Measurements from ENCODE around the gene CEP57. TPM values are rescaled to one million over a fixed set of nuclear protein-coding genes. Genes with fewer than 3 reads are reported as not detected.
A peak's percentile ranks its signal among the peaks of the same experiment; 100 is the strongest.

Gene CEP57
- total and polyA plus RNA-seq, 2 of the 13 experiments (the other 11 are each of a cell fraction or from before 2014, with no cell fraction given), result 34.3 to 59.4 TPM

GRCh38 chr11:95789506-95790122 is 684 bp upstream of the CEP57 start, which contains the start of gene FAM76B (continued):
- peak; percentile 37; the same call in 1 of the 2 replicates for TF ChIP-seq HNF4G (IDR thresholded peaks at IDR 0.05; ENCODE audit: borderline replicate concordance, low read depth, low read length)
- peak; percentile 54; the same call in 1 of the 2 replicates for TF ChIP-seq HNF4G (CRISPR knock-in tag; IDR thresholded peaks at IDR 0.05; ENCODE audit: borderline replicate concordance, low read depth)
- peak; percentile 69 for TF ChIP-seq FOXA3 (CRISPR knock-in tag; IDR thresholded peaks at IDR 0.05)
- TF ChIP-seq CERS6 (CRISPR knock-in tag; IDR thresholded peaks at IDR 0.05), result no peak
- TF ChIP-seq ZNF781 (CRISPR knock-in tag; IDR thresholded peaks at IDR 0.05; ENCODE audit: borderline replicate concordance, not compliant biosample characterization), result peak; percentile 58
- TF ChIP-seq ZNF589 (CRISPR knock-in tag; conservative IDR thresholded peaks at IDR 0.05), result peak; percentile 63; the same call in 1 of the 2 replicates
- peak; percentile 60 for TF ChIP-seq SKI (IDR thresholded peaks at IDR 0.05; ENCODE audit: partially characterized antibody)
- peak; percentile 71; the same call in 1 of the 2 replicates for TF ChIP-seq POLR2AphosphoS2 (IDR thresholded peaks at IDR 0.05; ENCODE audit: low read depth, low read length)
- 0 out of 2 replicates have a peak, but pooled peaks have one; percentile 66 for TF ChIP-seq ZNF543 (CRISPR knock-in tag; IDR thresholded peaks at IDR 0.05)
- no peak for TF ChIP-seq SUZ12 (IDR thresholded peaks at IDR 0.05; ENCODE audit: low read depth, low read length)
- no peak for TF ChIP-seq PRDM15 (CRISPR knock-in tag; IDR thresholded peaks at IDR 0.05)
- TF ChIP-seq SP1 (IDR thresholded peaks at IDR 0.05), result no peak
- peak; percentile 94 for TF ChIP-seq SP1 (CRISPR knock-in tag; IDR thresholded peaks at IDR 0.05)
- no peak for TF ChIP-seq GTF2F1 (IDR thresholded peaks at IDR 0.05; ENCODE audit: low read length)
- TF ChIP-seq, protein P1, sequence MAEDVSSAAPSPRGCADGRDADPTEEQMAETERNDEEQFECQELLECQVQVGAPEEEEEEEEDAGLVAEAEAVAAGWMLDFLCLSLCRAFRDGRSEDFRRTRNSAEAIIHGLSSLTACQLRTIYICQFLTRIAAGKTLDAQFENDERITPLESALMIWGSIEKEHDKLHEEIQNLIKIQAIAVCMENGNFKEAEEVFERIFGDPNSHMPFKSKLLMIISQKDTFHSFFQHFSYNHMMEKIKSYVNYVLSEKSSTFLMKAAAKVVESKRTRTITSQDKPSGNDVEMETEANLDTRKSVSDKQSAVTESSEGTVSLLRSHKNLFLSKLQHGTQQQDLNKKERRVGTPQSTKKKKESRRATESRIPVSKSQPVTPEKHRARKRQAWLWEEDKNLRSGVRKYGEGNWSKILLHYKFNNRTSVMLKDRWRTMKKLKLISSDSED (CRISPR knock-in tag; IDR thresholded peaks at IDR 0.05), result no peak
- TF ChIP-seq ZFP62 (CRISPR knock-in tag; IDR thresholded peaks at IDR 0.05), result no peak
- peak; percentile 84 for TF ChIP-seq ZNF329 (CRISPR knock-in tag; IDR thresholded peaks at IDR 0.05; ENCODE audit: low read depth)
- TF ChIP-seq NFRKB (IDR thresholded peaks at IDR 0.05), result no peak
- TF ChIP-seq RNF2 (conservative IDR thresholded peaks at IDR 0.05; ENCODE audit: low read depth), result peak; percentile 63; the same call in 1 of the 2 replicates
- peak; percentile 81 for TF ChIP-seq ZNF768 (CRISPR knock-in tag; IDR thresholded peaks at IDR 0.05)
- peak; percentile 94 for TF ChIP-seq BORCS8-MEF2B (CRISPR knock-in tag; IDR thresholded peaks at IDR 0.05)
- TF ChIP-seq ZSCAN25 (CRISPR knock-in tag; IDR thresholded peaks at IDR 0.05), result peak; percentile 73; the same call in 1 of the 2 replicates
- TF ChIP-seq ZNF121 (CRISPR knock-in tag; IDR thresholded peaks at IDR 0.05), result no peak; the same call in 1 of the 2 replicates
- TF ChIP-seq, protein P2, sequence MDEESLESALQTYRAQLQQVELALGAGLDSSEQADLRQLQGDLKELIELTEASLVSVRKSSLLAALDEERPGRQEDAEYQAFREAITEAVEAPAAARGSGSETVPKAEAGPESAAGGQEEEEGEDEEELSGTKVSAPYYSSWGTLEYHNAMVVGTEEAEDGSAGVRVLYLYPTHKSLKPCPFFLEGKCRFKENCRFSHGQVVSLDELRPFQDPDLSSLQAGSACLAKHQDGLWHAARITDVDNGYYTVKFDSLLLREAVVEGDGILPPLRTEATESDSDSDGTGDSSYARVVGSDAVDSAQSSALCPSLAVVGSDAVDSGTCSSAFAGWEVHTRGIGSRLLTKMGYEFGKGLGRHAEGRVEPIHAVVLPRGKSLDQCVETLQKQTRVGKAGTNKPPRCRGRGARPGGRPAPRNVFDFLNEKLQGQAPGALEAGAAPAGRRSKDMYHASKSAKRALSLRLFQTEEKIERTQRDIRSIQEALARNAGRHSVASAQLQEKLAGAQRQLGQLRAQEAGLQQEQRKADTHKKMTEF (CRISPR knock-in tag; IDR thresholded peaks at IDR 0.05), result peak; percentile 95
